Ectodermal cell (in vitro differentiated cells): ENCODE results near the gene ATP2B1.

ENCODE experiments used
- H3K27ac ChIP-seq: 2 replicates; pipeline ENCODE4 v1.7.0; 2013; ENCODE audit warnings: mild to moderate bottlenecking, low read depth, low read length; ENCODE audit not compliant: insufficient read depth, poor library complexity, severe bottlenecking
- H3K27me3 ChIP-seq: 2 replicates; pipeline ENCODE4 v1.7.0; 2013; ENCODE audit warnings: mild to moderate bottlenecking, low read length; ENCODE audit not compliant: insufficient read depth, control insufficient read depth, poor library complexity, severe bottlenecking
- H3K36me3 ChIP-seq: one replicate; pipeline ENCODE4 v1.7.0; 2013; ENCODE audit warnings: low read length; ENCODE audit not compliant: control insufficient read depth, insufficient read depth
- H3K4me1 ChIP-seq: one replicate; pipeline ENCODE4 v1.7.0; 2013; ENCODE audit warnings: low read length; ENCODE audit not compliant: control insufficient read depth, insufficient read depth
- H3K4me3 ChIP-seq: 2 replicates; pipeline ENCODE4 v1.7.0; 2013; ENCODE audit warnings: low read depth, low read length, control low read depth; ENCODE audit not compliant: insufficient read depth
- H3K9me3 ChIP-seq: 2 replicates; pipeline ENCODE4 v1.7.0; 2013; ENCODE audit warnings: mild to moderate bottlenecking, low read length, moderate library complexity; ENCODE audit not compliant: control insufficient read depth
- WGBS, 2 experiments: methylation state at CpG; one replicate each; pipeline ENCODE4 v1.1.7; 2013; ENCODE audit warnings: missing lambda C conversion rate in 2 of 2; 5-methylcytosine and 5-hydroxymethylcytosine counted together

ATP2B1 gene

DNA sequence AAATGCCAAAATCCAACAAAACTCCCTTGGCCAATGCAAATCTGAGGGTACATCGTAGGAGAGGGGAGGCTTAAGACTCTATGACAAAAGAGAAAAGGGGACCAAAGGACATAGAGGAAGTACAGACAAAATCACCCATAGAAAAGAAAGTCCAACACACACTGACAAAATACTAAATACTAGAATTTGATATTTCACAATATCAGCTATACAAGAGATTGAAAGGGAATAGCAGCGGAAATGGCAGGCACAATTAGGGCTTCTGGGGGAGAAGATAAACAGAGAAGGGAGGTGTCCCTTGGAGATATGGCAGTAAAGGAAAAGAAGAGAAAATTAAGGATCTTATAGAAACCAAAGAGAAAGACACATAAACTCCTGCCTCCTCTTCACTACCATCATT lies 29.0 kb downstream of the ATP2B1 start:
- H3K36me3 ChIP-seq: no peaks in the 10 kb centered on the region
- peaks cover 7% of the 10 kb centered on the region for H3K9me3 ChIP-seq
- H3K27me3 ChIP-seq: no peaks in the 10 kb centered on the region
- no peak overlapping the region for H3K27ac ChIP-seq
- 100% methylated on average over 1 to 2 of the region's 2 CpGs for WGBS, 2 experiments
- peaks cover 11% of the 10 kb centered on the region for H3K4me1 ChIP-seq
- H3K4me3 ChIP-seq: no peak overlapping the region

DNA sequence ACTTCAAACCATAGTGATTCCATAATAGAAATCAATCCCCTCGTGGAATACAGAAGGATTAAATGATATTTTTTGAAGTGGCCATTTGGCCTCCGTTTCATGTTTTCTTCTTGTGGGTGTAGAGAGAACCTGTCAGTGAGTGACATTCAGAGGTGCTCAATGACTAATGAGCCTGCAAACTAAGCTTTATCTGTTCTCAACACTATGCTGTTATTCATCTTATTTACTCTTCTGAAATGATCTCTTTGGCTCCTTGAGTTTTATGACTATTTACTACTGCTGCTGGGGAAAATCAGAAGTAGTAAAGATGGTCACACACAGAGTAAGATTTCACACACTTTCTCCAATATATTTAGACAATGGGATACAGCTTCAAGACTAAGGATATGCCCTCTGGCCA lies 30.4 kb downstream of the ATP2B1 start:
- H3K4me1 ChIP-seq: peaks cover 11% of the 10 kb centered on the region
- WGBS, 2 experiments: 88 to 94% methylated on average over 2 of the region's 2 CpGs

DNA sequence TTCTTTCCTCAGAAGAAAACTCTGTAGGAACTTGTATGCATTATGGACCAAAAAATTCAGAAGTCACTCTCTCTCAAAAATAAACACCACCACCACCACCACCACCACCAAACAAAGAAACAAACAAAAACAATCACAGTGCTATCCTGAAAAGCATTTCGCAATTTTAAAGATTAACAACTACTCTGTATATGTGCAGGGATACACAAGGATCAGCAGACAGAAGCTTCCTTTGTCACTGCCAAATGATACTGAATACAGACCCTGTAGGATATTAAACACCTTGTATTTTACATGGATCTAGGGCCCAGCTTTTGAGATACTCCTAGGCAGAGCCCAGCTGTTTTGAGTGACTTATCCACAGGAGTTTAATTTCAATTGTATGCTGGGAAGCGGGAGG lies 31.7 kb downstream of the ATP2B1 start:
- Histone ChIP-seq H3K27me3 (no peaks in the 10 kb centered on the region), H3K9me3 (no peaks in the 10 kb centered on the region), H3K36me3 (no peaks in the 10 kb centered on the region), H3K4me1 (peaks cover 11% of the 10 kb centered on the region), H3K4me3 (no peak overlapping the region), H3K27ac (no peak overlapping the region)
- 77 to 100% methylated on average over 1 to 2 of the region's 2 CpGs for WGBS, 2 experiments

More for the DNA sequence above, 30.4 kb downstream of the ATP2B1 start:
- Histone ChIP-seq H3K27ac (no peak overlapping the region), H3K36me3 (no peaks in the 10 kb centered on the region), H3K27me3 (no peaks in the 10 kb centered on the region), H3K9me3 (peaks cover 6% of the 10 kb centered on the region), H3K4me3 (no peak overlapping the region)

DNA sequence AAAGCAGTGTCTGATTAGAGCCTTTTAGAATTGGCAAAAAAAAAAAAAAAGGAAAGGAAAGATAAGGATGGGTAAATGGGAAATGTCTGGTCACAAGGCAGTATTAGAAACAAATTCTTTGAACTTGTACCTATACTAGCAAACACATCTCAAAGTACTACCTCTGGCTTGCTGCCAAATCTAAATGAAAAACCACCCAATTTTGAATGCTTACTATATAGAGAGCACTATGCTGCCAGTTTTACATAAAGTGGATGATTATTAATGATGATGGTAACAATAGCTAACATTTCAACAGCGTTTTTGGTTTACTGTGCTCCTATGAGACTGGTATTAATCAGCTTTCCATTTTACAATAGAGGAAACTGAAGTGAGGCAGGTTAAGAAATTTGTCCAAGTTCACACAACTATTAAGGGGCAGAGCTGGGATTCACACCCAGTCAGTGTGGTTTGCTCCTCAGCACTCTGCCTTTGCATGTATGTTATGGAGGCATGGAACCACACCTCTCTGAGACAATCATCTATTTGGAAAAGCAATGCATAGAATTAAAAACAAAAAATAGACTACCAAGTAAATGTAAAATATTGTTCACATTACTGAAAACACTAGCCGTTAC lies 34.2 kb downstream of the ATP2B1 start:
- 88 to 89% methylated on average over 1 to 2 of the region's 2 CpGs for WGBS, 2 experiments
- H3K4me1 ChIP-seq: peaks cover 15% of the 10 kb centered on the region
- H3K27me3 ChIP-seq: no peaks in the 10 kb centered on the region
- no peaks in the 10 kb centered on the region for H3K9me3 ChIP-seq
- H3K27ac ChIP-seq: no peak overlapping the region
- no peaks in the 10 kb centered on the region for H3K36me3 ChIP-seq
- no peak overlapping the region for H3K4me3 ChIP-seq

DNA sequence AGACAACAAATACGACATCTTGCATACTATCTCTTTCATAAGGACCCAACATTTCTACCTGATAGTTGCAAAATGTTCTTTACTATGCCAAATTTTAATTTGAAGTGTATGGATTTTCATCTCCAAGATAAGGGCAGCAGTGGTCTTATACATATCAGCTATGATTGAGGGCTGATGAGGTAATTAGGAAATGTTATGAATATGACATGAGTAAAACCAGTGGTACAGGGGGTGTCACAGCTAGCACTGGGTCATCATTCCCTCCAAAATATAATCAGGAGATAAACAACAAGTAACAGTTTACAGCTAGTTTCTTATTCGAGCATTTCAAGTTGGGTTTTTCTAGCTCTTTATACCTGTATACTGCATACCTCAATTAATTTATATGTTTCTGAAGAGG lies 35.0 kb downstream of the ATP2B1 start:
- WGBS, 2 experiments: 95 to 100% methylated on average over 2 of the region's 2 CpGs
- Histone ChIP-seq H3K27me3 (no peaks in the 10 kb centered on the region), H3K4me3 (no peak overlapping the region), H3K27ac (no peak overlapping the region), H3K9me3 (no peaks in the 10 kb centered on the region), H3K4me1 (peaks cover 11% of the 10 kb centered on the region), H3K36me3 (no peaks in the 10 kb centered on the region)

DNA sequence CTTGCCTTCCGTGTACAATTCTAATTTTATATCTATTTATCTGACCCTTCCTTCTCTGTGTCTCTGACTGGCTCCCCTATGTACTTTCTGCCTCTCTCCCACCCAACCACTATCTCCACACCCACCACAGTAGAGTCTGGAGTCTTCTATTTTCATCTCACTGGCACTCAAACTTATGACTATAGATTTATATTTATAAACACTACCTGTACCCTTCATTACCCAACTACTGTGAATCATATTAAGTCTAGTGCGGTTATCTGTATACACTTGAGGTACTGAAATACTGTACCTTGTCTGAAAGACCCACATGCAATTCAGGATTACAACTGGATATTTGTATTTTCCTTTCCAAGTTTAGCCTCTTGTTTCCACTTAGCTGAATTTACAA lies 36.1 kb downstream of the ATP2B1 start:
- H3K36me3 ChIP-seq: no peaks in the 10 kb centered on the region
- no peak overlapping the region for H3K27ac ChIP-seq
- H3K9me3 ChIP-seq: no peaks in the 10 kb centered on the region
- no peak overlapping the region for H3K4me3 ChIP-seq
- H3K27me3 ChIP-seq: no peaks in the 10 kb centered on the region
- WGBS, 2 experiments: 93 to 97% methylated on average over 2 of the region's 2 CpGs
- peaks cover 6% of the 10 kb centered on the region for H3K4me1 ChIP-seq

DNA sequence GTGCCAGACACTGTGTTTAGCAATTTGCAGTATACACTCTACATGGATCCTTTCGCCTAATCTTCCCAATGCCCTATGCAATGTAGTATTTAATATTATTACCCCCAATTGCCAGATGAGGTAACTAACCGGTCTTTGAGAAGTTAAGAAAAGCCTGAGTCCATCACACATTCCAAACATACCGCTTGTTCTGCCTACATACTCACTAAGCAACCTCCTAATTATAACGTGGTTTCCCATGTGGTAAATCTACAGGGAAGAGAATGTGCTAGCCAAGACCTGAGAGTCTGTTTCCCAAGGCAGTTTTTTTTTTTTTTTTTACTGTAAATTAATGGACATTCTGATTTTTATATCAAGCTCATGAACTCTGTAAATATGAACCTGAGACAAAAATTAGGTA lies 37.2 kb downstream of the ATP2B1 start:
- H3K27me3 ChIP-seq: no peaks in the 10 kb centered on the region
- H3K4me1 ChIP-seq: peaks cover 5% of the 10 kb centered on the region
- WGBS, 2 experiments: 91 to 96% methylated on average over 3 to 4 of the region's 4 CpGs
- no peak overlapping the region for H3K4me3 ChIP-seq
- no peaks in the 10 kb centered on the region for H3K9me3 ChIP-seq
- H3K36me3 ChIP-seq: no peaks in the 10 kb centered on the region
- no peak overlapping the region for H3K27ac ChIP-seq

DNA sequence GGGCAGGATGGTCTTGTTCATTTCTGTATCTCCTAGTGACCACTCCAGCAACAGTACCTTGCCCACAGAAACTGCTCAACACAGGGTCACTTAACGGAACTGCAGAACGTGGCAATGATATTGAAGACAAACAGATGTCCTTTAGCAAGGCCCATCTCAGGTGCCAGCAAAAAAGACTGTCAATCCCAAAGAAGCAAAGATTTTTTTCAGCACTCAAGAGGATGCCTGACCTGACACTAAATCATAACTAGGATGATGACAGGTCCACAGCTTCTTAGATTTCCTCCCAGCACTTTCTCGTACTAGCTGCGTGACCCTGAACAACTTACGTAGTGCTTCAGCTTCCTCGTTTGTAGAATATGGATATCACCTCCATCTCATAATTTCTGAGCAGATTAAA lies 39.4 kb downstream of the ATP2B1 start:
- no peak overlapping the region for H3K4me3 ChIP-seq
- H3K9me3 ChIP-seq: no peaks in the 10 kb centered on the region
- H3K36me3 ChIP-seq: no peaks in the 10 kb centered on the region
- no peak overlapping the region for H3K27ac ChIP-seq
- 93 to 98% methylated on average over 6 of the region's 6 CpGs for WGBS, 2 experiments
- no peaks in the 10 kb centered on the region for H3K27me3 ChIP-seq
- H3K4me1 ChIP-seq: peaks cover 5% of the 10 kb centered on the region

DNA sequence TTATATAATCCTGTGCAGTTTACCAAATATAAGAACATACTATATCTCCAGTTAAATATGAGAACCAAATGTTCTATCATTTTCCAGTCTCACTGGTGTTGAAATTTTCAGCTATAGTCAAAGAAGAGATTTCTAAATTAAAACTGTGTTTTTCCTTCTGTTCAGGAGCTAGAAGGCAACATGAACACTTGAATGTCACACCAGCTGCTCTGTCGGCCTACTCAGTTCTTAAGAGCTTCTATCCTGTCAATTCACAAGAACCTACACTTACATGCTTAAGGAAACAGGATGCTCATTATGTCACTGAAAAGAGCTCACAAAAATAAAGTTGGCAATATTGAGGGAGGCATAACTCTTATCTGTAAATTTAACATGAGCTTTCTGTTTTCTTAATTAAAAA lies 43.1 kb downstream of the ATP2B1 start:
- Histone ChIP-seq H3K4me1 (no peaks in the 10 kb centered on the region), H3K27me3 (no peaks in the 10 kb centered on the region), H3K36me3 (no peaks in the 10 kb centered on the region), H3K4me3 (no peak overlapping the region), H3K9me3 (no peaks in the 10 kb centered on the region), H3K27ac (no peak overlapping the region)
- WGBS, 2 experiments: 90 to 100% methylated on average over 1 of the region's 1 CpG

DNA sequence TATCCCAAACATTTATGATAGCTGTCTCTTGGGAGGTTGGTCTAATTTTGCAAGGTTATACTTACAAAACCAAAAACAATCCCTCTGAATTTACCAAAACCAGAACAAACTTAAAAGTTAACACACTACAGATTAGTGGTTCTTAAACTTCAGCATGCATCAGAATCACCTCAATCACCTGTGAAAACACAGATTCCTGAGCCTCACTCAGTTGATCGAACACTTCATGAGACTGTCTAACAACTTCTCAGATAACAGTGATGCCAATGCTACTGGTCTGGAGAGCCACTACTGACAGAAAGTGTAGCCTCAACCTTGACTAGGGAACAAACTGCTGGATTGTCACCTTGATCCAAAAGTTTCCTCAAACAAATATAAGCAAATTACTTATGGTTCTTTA lies 44.2 kb downstream of the ATP2B1 start:
- Histone ChIP-seq H3K36me3 (no peaks in the 10 kb centered on the region), H3K27me3 (no peaks in the 10 kb centered on the region), H3K27ac (no peak overlapping the region), H3K4me1 (no peaks in the 10 kb centered on the region), H3K9me3 (no peaks in the 10 kb centered on the region), H3K4me3 (no peak overlapping the region)
- WGBS, 2 experiments: 96 to 98% methylated on average over 1 of the region's 1 CpG
